ENCODE measurements around the gene MKRN1.

DNA sequence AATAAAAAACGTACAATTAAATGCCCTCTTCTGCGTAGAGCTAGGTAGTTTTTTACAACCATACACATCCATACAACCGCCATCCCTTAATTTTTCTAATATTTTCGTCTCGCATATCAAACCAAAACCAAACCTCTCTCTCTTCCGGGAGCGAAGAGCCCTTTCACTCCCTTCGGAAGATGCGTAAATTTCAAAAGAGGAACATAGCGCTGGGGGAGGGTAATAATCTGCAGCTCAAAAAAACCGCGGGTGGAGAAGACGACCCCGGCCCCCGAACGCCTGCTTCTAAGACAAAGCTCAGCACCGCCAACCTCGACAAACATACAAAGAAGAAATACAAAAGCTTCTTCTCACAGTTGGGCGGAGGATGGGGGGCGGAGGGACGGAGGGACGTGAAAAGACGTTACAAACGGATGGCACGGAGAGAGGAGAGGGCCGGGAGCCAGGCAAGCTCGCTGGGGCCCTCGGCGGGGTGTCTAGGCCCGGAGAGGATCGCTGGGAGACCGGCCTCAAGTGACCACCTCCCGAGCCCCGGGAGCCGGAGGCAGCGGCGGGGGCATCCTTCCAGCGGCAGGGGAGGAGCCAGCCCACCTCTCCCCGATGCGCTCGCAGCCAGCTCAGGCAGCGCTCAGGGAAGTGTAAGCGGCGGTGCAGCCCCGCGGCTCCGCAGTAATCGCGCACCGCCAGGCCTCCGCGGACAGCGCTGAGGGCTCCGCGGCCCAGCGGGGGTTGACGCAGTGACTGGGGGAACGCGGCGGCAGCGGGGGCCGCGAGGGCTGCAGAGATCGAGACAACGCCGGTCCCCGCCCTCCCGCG is 851 bp downstream of the MKRN1 start:
- TF ChIP-seq, protein P1, sequence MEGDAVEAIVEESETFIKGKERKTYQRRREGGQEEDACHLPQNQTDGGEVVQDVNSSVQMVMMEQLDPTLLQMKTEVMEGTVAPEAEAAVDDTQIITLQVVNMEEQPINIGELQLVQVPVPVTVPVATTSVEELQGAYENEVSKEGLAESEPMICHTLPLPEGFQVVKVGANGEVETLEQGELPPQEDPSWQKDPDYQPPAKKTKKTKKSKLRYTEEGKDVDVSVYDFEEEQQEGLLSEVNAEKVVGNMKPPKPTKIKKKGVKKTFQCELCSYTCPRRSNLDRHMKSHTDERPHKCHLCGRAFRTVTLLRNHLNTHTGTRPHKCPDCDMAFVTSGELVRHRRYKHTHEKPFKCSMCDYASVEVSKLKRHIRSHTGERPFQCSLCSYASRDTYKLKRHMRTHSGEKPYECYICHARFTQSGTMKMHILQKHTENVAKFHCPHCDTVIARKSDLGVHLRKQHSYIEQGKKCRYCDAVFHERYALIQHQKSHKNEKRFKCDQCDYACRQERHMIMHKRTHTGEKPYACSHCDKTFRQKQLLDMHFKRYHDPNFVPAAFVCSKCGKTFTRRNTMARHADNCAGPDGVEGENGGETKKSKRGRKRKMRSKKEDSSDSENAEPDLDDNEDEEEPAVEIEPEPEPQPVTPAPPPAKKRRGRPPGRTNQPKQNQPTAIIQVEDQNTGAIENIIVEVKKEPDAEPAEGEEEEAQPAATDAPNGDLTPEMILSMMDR (IDR thresholded peaks at IDR 0.05), result no peak
- TF ChIP-seq POLR2A (IDR thresholded peaks at IDR 0.05), result no peak
